Epidermal melanocyte (primary cell): ENCODE data around the gene GSX2.
A peak's percentile ranks its signal among the peaks of the same experiment; 100 is the strongest.
"Not testable (repeated sequence)": the region's sequence is repeated elsewhere in the genome, so short reads cannot be mapped to it uniquely, and the experiment has no call there.

Source experiments
- DNase-seq: peaks from one replicate; pipeline ENCODE4 v3.0.0; 2011; ENCODE audit warnings: low spot score; ENCODE audit not compliant: insufficient read length

GSX2 gene

DNA sequence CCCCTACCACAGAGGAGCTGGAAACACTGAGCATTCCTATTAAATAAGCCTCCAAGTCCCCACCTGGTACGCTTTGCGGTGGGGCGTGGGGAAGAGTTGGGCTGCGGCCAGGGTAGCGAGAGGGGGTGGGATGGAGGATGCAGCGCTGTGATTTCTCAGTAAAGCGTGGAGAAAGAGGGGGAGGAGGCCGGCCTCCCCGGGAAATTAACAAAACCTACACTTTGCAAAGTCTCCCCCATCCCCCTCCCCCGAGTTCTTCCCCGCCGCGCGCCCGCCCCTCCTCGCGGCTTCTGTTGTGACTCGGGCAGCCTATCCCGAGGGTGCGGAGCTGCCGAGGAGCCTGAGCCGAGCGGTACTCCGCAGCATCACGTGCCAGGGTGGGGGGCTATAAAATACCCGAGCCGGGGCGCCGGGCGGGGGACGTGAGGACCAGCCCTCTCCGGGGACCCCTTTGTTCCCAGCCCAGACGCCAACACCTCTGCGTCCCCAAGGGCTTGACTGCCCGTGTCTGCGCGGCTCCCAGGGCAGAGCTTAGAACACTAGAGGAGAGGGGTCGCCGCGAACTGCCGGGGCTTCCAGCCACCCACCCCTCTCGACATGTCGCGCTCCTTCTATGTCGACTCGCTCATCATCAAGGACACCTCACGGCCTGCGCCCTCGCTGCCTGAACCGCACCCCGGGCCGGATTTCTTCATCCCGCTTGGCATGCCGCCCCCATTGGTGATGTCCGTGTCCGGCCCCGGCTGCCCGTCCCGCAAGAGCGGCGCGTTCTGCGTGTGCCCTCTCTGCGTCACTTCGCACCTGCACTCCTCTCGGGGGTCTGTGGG, at the start of gene GSX2:
Gene GSX2, plus strand, starts transcription at position 416 of the 827 bp plus-strand sequence. Its CDS starts 182 bp downstream, at position 598.
- no peak for DNase-seq

DNA sequence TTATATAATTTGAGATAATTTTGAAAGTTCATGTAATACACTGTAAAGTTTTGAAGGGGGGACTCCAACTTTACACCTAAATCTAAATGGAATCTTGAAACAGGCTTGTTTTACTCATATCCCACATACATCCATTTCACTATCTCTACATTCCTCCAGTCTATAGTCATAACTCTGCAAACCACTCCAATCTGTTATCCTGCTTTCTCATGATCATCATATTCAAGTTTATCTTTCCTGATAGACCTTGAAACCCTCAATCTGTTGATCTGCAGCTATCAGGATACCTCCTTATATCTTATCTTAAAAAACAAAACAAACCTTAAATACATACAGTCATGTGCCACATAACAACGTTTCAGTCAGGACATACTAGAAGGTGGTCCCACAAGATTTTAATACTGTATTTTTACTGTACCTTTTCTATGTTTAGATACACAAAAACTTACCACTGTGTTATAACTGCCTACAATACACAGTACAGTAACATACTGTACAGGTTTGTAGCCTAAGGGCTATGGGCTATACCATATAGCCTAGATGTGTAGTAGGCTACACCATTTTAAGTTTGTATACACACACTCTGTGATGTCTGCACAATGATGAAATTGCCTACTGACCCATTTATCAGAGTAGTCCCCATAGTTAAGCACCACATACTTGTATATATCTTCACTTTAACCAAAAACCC, 49.6 kb upstream of the GSX2 start:
- DNase-seq, result no peak

DNA sequence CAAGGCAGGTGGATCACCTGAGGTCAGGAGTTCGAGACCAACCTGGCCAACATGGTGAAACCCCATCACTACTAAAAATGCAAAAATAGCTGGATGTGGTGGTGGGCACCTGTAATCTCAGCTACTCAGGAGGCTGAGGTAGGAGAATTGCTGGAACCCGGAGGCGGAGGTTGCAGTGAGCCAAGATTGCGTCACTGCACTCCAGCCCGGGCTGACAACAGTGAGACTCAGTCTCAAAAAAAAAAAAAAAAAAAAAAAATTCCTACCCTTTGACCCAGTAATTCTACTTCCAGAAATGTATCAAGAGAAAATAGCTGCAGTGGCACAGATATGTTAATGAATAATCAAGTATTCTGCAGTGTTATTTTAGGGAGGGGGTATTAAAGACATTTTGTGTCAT, 46.6 kb upstream of the GSX2 start:
- DNase-seq, result not testable (repeated sequence)

DNA sequence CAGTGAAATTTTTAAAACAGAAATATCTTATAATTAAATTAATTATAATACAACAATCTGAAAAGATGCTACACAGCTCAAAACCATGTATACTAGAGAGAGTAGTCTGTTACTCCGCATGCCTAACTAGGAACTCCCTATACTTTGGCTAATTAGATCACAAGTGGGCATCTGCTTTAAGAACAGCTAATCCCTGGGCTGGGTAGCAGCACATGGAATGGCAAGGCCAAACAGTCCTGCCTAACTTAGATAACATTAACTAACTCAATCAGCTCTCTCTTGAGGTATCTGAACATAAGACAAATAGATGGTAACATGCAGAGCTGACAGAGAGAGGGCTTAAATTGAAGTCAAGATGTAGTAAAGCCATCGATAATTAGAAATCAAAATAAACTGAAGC, 45.5 kb upstream of the GSX2 start:
- no peak for DNase-seq

DNA sequence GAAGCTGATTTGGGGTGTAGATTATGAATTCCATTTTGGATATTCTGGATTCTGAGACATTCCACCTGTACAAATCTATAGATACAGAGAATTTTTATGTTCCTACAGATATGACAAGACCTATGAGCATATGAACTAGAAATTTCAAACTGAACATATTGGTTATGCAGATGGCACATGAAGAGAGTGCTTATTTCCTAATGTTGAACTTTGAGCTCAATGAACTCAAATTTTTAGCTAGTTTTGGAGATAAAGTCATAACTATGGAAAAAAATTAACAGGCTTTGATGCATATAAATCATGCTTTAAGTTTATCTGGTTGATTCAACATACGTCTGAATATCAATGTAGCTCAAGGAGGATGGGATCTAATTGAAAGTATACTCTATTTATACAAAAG, 44.5 kb upstream of the GSX2 start:
- no peak for DNase-seq

DNA sequence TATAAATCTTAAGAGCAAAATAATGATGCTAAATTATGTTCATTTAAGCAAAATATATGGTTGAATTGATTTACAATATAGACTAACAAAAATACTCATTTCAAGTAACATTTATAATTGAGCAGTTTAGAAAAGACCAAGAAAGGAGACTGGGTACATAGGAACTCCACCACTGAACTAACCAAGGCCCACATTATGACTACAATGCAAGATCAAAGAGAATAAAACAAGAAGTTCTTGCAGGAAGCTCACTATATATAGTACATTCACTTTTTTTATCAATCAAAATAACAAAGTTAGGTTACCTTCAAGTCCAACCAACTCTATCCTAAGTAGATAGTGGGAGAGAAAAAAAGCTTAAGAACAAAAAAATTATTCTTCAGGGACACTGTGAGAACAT, 43.6 kb upstream of the GSX2 start:
- DNase-seq, result no peak

DNA sequence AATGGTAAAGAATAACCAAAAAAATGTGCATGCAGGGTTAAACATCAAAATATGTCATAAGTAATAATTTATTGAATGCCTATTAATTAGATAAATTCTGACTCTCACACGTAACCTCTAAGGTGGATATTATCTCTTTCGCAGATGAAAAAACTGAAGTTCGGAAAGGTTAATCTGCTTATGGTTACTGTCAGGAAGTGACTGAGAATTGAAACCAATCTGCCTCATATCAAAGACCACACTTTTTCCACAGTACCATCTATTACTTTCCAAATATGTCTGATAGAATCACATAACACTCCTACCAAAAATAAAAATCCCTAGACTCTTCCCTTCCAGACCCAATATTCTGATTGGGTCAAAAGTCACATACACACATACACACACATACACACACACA, 41.8 kb upstream of the GSX2 start:
- no peak for DNase-seq

DNA sequence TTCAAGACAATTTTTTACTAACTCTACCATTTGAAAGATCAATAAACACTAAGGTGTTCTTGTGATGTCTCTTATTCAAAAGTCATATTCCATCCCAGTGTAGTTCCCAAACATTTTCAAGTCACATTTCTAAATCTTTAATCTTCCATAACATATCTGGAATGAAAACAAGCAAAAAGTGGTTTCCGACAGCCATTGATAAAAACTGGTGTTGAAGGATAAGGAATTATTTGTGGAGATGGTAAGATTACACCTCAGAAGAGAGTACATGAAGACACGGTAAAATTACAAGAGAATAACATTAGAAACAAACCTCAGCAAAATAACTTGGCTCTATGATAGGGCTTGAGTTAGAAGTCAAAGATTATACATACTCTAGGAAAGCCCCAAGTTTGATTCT, 39.8 kb upstream of the GSX2 start:
- no peak for DNase-seq

DNA sequence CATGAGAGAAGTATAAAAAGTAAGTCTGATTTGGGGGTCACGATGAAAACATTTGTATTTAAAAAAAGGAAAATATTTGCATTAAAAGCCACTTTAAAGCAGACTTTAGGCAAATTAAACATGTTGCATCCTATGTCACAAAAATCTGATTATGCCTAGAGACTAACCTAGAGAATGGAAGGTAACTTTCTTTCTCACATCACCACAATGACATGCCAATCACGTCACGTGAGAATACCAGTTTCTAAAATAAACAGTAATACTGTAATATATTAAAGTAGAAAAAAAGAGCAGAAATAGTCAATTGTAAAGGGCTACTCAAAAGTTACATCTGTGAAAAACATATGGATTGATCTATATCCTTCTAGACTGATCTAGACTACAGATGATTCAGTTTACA, 38.9 kb upstream of the GSX2 start:
- no peak for DNase-seq

DNA sequence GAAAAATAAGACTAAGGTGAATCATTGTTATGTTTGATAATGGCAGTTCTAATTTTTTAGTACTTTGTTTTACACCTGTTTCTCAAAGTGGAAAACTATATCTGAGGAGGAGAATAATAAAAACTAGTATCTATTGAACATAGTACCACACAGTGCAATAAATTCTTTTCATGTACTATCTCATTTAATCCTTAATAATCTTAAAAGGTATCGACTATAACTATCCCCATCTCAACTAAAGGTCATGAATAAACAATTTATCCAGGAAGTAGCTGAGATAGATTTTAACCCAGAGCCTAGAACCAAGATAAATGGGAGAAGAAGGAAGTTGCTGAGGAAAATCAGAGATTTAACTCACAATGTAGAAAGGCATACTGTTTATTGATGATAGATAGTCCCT, 38.1 kb upstream of the GSX2 start:
- no peak for DNase-seq

DNA sequence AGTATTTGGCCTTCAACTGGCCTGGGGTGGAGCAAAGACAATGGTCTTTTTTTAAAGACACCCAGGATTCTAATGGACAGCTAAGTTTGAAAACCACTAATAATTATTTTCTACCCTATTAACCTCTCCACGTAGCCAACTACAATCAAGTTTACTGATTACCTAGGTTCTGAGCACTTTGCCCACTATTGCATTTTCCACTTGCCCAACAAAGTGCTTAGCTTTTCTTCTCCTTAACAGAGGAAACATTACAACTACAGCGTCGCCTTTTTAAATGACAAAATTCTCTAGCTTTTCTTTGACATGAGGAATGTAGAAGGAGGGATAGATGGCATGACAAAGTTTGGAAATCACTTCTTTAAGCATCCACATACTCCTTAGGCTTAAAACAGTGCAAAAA, 37.6 kb upstream of the GSX2 start:
- no peak for DNase-seq

DNA sequence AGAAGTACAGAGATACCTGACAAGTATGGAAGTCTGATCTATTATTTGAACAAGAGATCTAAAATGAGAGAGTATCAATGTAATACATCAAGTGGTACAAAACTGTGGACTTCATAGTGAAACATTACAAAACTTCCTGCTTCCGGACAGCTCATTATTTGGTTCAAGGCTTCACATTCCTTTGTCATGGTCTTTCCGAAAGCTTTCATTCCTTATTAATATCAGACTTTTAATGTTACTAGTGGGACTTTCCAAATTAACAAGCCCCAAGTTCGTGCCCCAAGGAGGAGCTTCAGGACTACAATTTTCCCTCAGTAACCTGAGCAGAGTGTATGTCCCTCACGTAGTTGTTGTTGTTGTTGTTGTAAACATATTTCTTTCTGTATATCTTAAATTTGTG, 36.7 kb upstream of the GSX2 start:
- no peak for DNase-seq

DNA sequence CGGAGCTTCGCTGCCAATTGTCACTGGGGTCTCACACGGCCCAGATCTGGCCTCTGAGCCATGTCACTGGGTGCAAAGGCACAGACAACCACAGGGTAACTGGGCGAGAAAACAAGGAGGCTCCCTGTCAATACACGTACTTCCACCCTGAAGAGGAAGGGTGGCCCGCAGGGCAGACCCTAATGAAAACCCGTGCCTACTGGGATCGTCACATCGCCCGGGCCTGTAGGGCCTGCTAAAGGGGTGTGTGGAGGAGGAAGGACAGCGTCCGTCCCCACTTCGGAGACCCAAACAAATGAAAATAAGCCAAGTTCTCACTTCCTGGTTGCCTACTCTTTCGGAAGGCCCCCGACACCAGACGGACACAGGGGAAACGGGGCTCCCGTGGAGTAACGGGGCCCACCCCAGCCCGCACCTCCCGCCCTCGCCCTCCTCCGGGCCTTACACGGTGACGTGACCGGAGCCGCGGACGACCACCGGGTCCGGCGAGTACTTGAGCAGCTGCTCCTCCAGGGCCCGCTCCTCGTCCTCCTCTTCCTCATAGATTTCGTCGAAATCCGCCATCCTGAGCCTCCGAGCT, 36.1 kb upstream of the GSX2 start:
- DNase-seq, result no peak

DNA sequence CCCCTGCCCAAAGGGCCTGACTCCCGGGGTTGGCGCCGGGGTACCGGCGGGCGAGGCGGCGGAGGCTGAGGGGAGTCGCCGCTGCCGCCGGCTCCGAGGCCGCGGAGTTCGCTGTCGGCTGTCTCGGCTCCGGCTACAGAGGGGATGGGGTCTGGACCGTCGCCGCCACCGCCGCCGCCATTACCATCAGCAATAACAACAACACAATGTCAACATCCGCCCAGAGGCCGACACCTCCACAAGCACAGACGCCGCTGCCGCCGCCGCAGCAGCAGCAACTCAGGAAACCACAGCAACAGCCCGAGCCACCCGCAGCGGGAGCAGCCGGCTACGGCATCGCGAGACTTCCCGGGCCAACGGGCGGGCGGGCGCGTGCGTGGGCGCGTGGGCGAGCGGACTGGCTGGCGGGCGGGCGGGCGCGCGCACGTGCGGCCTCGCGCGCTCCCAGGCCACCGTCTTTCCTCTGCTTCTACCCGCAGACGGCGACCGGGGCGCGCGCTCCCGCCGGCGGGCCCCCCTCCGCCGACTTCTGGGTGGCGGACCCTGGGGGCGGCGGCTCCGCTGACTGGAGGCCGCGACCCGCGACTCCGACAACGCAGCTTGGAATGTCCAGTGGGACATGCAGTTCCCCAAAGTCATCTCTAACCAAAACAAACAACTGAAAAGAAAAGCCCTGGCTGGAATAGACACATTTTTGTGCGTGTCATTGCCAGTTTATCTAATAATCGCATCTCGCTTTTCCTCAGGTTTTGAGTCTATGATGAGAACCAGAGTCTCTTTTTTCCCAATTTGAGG, 35.4 kb upstream of the GSX2 start, which contains the start of gene CHIC2:
Gene CHIC2, minus strand, starts transcription at position 289 of the 795 bp plus-strand sequence. CDS start 305 bp downstream, outside the sequence.
- peak; percentile 76 for DNase-seq

DNA sequence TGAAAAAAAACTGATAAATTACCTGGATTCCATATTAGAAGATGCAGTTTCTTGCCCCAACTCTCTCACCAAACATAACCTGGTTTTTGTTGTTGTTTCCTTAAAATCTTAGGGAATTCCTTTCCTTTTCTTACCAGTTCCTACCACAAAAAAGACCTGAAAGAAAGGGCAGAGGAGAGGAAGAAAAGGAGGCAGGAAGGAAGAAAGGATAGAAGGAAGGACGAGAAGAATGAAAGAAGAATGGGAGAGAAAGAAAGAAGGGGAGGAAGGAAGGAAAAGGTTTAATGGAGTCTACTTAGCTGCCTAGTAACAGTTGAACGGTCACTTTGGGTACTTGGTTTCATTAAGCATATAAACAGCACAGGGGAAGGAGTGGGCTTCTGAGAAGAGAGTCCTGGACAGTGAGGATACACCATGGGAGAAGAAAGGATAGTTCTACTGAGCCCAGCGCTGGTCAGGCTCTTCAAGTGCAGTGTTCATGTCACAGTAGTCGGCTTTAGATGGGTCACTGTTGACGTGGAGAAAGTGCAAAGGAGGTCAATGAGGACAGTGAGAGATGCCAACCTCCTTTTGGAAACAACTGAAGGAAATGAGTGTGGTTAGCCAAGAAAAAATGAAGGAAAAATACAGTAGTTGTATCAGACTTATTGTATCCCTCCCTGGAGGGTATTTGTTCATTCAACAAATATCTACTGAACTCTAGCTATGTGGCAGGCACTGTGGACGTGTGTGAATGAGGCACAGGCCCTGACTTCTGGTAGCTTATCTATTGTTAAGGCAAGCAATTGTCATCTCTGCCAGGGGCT, 34.5 kb upstream of the GSX2 start:
- DNase-seq, result no peak

DNA sequence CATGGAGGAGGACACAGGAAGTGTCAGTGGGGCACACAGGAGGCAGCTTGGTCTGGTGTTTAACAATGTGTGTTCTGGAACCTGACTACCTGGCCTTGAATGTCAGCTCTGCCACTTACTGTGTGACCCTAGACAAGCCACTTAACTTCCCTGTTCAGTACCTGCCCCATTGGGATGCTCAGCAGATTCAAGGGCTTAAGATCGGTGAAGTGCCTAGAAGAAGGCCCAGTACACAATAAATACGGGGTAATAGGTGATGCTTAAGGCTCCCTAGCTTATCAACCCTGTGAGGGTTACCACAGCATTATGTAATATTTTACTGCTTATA, 33.9 kb upstream of the GSX2 start:
- no peak for DNase-seq

DNA sequence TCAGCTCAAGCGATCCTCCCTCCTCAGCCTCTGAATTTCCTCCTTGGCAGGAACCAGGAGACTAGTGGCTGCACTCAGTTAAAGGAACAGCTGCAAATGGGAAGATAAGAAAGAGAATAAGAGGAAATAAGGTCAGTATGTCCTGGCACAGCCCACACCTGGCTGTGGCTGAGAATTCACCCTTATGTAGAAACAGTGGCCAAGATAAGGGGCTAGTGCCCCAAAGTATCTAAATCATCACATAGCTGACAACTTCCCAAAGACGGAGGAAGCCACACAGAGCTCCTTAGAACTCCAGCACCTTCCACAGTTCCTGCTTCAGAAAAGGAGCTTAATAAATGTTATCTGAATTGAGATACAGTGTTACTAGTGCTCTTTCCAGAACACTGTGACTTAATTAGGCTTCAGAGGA, 33.2 kb upstream of the GSX2 start:
- no peak for DNase-seq

DNA sequence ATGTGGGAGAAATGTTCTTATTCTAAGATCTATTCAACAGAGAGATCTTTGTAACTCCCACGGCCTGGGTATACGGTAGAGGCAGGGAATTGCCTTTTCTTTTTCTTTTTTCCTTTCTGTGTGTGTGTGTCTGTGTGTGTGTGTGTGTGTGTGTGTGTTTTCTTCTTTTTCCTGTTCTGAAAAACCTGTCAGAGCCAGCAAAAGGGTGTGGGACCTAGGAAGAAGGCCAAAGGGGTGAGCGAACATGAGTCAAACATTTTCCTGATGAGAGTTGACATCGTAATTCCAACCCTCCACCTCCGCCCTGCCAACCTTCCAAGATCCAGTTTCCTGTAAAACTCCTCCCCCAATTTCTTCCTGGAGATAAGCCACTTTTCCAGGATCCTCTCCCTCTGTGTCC, 32.8 kb upstream of the GSX2 start:
- no peak for DNase-seq

DNA sequence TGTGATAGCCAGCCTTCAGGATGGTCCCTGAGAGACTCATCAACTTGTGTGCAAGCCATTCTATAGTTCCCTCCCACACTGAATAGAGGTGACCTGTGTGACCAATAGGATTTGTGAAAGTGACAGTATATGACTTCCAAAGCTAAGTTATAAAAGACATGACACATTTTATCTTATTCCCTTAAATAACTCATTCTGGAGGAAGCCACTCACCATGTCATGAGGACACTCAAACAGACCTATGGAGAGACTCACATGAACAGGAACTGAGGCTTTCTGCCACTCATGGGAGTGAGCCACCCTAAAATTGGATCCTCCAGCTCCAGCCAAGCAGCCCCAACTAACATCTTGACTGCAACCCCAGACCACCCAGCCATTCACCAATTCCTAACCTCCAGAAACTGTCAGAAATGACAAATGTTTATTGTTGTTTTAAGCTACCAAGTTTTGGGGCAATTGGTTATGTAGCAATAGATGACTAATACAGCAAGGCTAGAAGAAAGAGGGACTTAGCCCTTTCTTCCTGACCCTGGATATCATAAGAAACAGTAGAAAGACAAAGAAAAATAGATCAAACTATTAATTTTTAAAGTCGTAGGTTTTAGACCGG, 26.6 kb upstream of the GSX2 start:
- no peak for DNase-seq

DNA sequence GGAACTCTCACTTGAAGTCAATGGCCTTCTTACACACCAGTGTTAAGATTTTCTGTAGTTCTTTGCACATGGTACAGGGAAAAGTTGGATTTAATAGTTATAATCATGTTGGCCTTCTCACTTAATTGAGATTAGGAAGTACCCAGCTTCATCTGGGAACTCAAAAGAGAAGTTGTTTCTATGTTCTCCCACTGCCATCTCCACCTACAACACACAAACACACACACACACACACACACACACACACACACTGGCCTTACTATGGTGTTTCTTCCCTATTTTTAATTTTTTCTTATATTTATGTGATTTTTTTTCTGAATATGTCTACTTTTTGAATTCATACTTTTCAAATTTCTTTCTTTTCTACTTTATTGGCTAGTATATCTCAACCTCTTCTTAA, 25.6 kb upstream of the GSX2 start:
- DNase-seq, result no peak

DNA sequence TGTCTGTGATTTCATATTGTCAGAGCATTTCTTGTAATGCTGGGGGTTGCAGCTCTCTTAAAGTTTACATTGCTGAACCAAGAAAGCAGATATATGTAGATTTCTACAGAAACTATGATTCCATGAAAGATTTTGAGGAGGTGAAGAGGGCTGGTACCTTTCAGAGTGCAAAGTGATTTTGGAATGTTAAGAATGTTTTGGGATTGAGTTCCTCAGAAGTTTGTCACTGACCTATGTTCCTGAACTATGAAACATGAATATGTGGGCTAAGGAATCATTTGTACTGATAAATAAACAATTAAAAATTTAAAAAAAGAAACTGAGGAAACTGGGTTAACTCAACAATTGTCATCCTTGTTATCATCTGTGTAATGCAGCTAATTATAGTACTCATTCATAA, 23.3 kb upstream of the GSX2 start:
- DNase-seq, result no peak
